HG02885 (cell line): Measurements from ENCODE around the gene TBC1D22A.

ENCODE experiments used
- ATAC-seq: cut with Tn5 transposase; IDR thresholded peaks from one replicate; pipeline ENCODE4 v1.9.1; 2021; ENCODE audit warnings: mild to moderate bottlenecking; ENCODE audit not compliant: unreplicated experiment, poor library complexity

The TBC1D22A gene

DNA sequence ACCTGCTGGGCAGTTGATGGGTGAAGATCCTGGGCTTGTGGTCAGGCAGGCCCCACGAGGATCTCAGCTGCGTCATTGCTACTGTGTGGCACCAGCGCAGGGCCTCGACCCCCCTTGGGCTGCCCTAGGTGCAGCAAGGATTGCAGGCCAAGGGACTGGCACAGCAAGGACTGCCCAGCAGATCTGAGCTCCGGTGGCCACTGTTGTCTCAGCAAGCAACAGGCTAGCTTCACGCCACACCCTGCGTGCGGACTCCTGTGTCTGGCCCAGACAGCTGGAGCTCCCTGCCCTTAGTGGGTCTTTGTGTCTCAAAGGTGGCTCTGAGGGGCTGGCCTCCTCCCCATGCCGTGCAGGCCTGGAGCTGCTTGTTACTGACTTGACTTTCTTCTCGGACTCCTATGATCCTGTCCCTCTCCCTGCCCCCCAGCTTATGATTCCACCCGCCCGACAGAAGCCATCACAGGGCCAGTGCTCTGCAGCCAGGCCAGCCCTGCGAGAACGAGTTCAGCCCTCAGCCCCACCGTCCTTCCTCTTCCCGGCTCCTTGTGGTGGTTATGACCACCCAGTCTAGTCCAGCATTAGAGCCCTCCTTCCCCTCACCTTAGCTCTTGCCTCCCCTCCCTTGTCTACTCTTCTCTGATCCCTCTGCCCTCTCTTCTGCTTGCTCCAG lies 295.6 kb downstream of the TBC1D22A start:
- no peak for ATAC-seq

- no peak for ATAC-seq
Measured at GRCh38 chr22:47059076-47059475, 296.6 kb downstream of the TBC1D22A start.

- ATAC-seq: no peak
Measured at GRCh38 chr22:47059701-47060161, 297.3 kb downstream of the TBC1D22A start.

- ATAC-seq: no peak
Measured at GRCh38 chr22:47060718-47061117, 298.3 kb downstream of the TBC1D22A start.

- no peak for ATAC-seq
Measured at GRCh38 chr22:47061226-47061625, 298.8 kb downstream of the TBC1D22A start.

DNA sequence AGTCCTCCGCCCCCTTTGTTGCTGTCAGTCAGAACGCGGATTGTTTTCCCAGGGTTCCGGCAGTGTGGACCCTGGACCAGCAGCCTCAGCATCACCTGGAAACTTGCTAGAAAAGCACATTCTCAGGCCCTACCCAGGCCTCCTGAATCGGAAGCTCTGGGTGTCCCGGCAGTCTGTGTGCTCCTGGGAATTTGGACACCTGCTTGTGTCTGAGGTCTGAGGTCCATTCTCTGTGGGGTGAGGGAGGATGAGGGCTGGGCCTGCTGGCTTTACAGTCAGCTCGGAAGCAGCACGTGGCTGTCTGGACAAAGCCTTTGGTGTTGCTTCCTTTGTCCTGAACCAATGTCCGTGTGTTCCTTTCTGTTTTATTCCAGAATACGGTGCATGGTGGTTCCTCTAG lies 299.7 kb downstream of the TBC1D22A start:
- no peak for ATAC-seq

DNA sequence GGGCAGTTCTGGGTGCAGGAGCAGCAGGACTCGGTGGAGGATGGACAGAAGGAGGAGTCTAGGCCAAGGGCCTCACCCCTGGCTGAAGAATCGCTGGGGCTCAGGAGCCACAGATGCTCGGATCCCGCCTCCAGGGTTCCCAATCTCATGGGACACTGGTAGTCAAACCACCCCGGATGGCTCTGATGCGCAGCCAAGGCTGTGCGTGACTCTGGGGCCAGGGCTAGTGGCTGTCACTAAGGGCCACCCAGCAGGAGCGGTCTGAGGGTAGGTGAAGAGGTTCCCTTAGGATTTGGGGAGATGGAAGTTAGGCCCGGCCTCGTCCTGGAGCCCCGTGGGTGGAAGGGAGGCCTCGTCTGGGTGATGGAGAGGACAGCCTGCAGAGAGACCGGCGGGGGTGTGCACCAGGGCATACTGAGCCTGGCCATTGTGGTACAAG lies 300.6 kb downstream of the TBC1D22A start:
- no peak for ATAC-seq

GRCh38 chr22:47063606-47064005 lies 301.2 kb downstream of the TBC1D22A start:
- no peak for ATAC-seq

GRCh38 chr22:47064016-47064415 lies 301.6 kb downstream of the TBC1D22A start:
- no peak for ATAC-seq

DNA sequence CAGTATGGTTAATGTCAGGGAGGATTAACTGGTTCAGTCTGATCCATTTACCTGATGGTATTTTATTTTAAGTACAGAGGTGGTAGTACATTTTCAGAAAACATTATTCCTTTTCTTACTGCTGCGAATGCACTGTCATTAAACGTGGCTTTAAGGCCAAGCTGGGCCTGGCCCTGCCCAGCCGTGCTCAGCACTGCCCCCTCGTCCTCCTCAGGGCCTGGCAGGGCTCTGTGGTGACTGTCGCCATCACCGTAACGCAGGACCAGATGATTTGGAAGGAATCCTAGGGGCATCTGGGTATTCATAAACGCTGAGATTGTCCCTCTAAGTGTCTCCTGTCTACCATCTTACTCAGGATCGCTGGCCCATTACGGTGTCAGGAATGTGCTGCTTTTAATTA lies 302.0 kb downstream of the TBC1D22A start:
- no peak for ATAC-seq

DNA sequence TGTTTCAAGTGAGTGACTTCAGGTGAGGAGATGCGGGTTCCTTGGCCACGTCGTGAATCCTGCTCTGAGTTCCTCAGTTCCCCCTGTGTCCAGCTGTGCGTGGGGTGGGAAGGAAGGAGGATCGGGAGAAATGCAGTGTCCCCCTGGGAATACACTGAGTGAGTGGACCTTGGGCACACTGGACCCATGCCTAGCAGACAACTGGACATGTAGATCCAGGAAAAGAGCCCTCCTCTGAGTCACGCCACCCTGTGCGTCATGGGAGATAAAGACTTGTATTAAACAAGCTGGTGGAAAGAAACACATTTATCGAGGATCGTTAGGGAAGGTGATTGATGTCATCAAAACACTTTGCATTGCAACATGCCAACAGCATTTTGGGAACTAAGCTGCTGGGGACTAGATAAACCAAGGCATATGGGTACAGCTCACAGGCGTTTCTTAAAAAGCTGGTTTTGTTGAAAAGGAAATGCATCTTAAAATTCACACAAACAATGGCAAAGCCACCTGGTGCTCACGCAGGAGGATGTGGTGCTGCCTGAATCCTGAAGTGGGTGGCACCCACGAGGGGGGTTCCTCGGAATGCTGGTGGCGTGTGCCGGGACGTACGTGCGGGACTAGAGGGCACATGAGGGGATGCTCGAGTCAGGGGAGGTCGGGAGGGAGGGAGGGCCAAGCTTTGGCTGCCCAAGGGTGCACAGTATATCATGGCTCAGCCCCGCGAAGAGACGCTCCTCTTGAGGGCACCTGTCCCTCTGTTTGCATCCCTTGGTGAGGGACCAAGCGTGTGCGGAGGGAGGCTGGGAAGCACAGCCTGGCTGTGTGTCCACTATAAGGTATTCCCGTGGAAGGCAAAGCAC lies 303.5 kb downstream of the TBC1D22A start:
- ATAC-seq: no peak

GRCh38 chr22:47066616-47066905 lies 304.1 kb downstream of the TBC1D22A start:
- no peak for ATAC-seq

DNA sequence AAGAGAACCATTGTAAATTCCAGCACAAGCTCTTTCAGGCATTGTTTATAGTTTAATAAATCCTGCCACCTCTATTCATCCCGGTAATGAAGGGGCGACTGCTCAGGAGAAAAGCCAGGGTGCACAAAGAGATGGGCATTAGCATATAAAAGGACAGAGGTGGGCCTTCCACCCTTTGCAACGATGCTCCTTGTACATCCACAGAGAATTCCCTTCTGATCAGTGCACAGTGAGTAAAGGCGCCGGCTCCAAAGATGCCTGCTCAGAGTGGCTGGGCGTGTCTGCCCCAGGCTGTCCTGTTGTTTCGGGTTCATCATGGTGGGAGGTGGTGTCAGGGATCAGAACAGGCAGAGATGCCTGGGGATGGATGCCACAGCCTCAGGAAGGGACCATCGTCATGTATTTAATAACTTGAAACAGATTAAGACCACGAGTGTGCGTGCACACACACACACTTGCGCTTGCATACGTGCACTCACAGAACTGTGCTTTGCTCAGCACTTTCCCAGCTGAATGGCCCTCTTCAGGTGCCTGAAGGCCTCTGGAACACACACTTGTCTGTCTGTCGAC lies 305.0 kb downstream of the TBC1D22A start:
- no peak for ATAC-seq

DNA sequence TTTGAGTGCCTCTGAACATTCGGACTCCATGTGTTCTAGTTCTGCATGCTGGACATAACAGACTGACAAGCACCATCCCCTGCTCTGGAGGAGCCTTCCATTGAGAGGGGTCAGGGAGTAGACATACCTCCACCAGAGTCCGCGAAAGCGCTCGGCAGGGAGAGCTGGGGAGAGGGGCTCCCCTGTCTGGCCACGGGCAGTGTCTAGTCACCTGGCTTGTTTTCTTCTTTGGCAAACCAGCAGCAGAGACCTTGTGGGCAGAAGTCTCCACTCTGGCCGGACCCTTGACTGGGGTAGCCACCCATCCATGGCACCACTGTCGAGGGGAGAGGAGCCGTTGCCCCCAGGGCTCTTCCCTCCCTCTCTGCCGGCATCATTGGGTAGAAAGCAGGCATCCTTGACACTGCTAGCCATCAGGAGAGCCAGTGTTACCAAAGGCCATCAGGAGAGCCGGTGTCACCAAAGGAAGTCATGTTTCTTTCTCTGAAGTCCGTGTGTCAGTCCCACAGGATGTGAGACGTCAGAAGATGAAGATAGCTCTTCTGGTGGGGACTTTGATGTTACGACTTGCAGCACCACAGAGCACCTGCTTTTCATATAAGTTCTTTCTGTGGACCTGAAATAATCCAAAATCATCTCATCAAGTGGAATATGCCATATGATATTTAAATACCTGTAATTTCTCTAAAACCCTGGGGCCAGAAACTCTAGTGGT lies 305.6 kb downstream of the TBC1D22A start:
- ATAC-seq: no peak

GRCh38 chr22:47068626-47068996 lies 306.2 kb downstream of the TBC1D22A start:
- no peak for ATAC-seq

- no peak for ATAC-seq
Measured at GRCh38 chr22:47069270-47069669, 306.8 kb downstream of the TBC1D22A start.

GRCh38 chr22:47071078-47071806 lies 308.8 kb downstream of the TBC1D22A start:
- no peak for ATAC-seq

GRCh38 chr22:47071807-47072641 lies 309.6 kb downstream of the TBC1D22A start:
- ATAC-seq: no peak

- no peak for ATAC-seq
Measured at GRCh38 chr22:47072642-47072967, 310.2 kb downstream of the TBC1D22A start.
